Thyroid gland (tissue), 4 donors: ENCODE results near the gene GEMIN4. TPM values are rescaled to one million over a fixed set of nuclear protein-coding genes. Genes with fewer than 3 reads are reported as not detected.

Source experiments
- DNase-seq, 2 donors: peaks; one replicate each; pipeline ENCODE4 v3.0.0-alpha.2; 2019
- H3K27ac ChIP-seq, 3 donors: fragments of 200-600 bp; sonication (generic); 1 replicate in 2 of 3; 2 replicates in 1 of 3; pipeline ENCODE4 v1.5.1; 2016 to 2019; ENCODE audit warnings: mild to moderate bottlenecking in 1 of 3, moderate library complexity in 1 of 3
- H3K27me3 ChIP-seq: fragments of 200-600 bp; sonication (generic); one replicate; pipeline ENCODE4 v1.5.1; 2019
- H3K36me3 ChIP-seq, 2 donors: fragments of 200-600 bp; sonication (generic); one replicate each; pipeline ENCODE4 v1.5.1; 2016 to 2019
- H3K4me1 ChIP-seq, 2 donors: fragments of 200-600 bp; sonication (generic); one replicate each; pipeline ENCODE4 v1.5.1; 2017 to 2019
- H3K4me3 ChIP-seq, 3 donors: fragments of 200-600 bp; sonication (generic); replicated peaks in 1 of 3; 1 replicate in 2 of 3; 2 replicates in 1 of 3; pipeline ENCODE4 v1.5.1; 2016; ENCODE audit warnings: mild to moderate bottlenecking in 1 of 3
- H3K9me3 ChIP-seq: fragments of 200-600 bp; sonication (generic); one replicate; pipeline ENCODE4 v1.5.1; 2017
- POLR2A ChIP-seq, 2 donors: fragments of 450-650 bp; IDR thresholded peaks; one replicate each; pipeline ENCODE4 v1.6.1; 2017; ENCODE audit warnings: antibody characterized with exemption in 2 of 2, mild to moderate bottlenecking in 2 of 2, moderate library complexity in 1 of 2
- WGBS, 2 donors: methylation state at CpG; one replicate each; pipeline ENCODE4 v1.1.5; 2017; 5-methylcytosine and 5-hydroxymethylcytosine counted together
- intact Hi-C: fragments of 100-400 bp; cut with DNase I; formaldehyde crosslinking; loops from one replicate; pipeline ENCODE4 v1.15.1; 2023
- total RNA-seq, 4 donors: library from RNA; depleted of rRNA; stranded (reverse); fragments of >200 nt; gene quantifications; one replicate each; pipeline ENCODE4 v1.2.3, GENCODE V29; 2016
- TF ChIP-seq, protein P1 (sequence below), 6 experiments: fragments of 200-600 bp in 3 of 6; fragments of 450-650 bp in 3 of 6; sonication (generic) in 3 of 6; IDR thresholded peaks; one replicate each; pipeline ENCODE4 v1.5.1; 2016 to 2019; ENCODE audit warnings: antibody characterized with exemption in 6 of 6, mild to moderate bottlenecking in 2 of 6, inconsistent platforms in 1 of 6, moderate library complexity in 1 of 6

The GEMIN4 gene
- total RNA-seq, 4 donors from 2014 or later = 28.5 to 34.8 (median 31.6) TPM

- DNase-seq = no peak
- 95 to 97% methylated on average over 11 of the region's 11 CpGs for WGBS, 2 donors
- Histone ChIP-seq H3K36me3 (peaks cover 15 to 55% of the 10 kb centered on the region in 2 donors), H3K9me3 (no peaks in the 10 kb centered on the region), H3K27ac (no peak overlapping the region), H3K27me3 (no peaks in the 10 kb centered on the region), H3K4me3 (no peak overlapping the region), H3K4me1 (no peaks in the 10 kb centered on the region)
- intact Hi-C loops = no loop called here
- no peak for TF ChIP-seq POLR2A (IDR thresholded peaks at IDR 0.05)
- TF ChIP-seq, protein P1, sequence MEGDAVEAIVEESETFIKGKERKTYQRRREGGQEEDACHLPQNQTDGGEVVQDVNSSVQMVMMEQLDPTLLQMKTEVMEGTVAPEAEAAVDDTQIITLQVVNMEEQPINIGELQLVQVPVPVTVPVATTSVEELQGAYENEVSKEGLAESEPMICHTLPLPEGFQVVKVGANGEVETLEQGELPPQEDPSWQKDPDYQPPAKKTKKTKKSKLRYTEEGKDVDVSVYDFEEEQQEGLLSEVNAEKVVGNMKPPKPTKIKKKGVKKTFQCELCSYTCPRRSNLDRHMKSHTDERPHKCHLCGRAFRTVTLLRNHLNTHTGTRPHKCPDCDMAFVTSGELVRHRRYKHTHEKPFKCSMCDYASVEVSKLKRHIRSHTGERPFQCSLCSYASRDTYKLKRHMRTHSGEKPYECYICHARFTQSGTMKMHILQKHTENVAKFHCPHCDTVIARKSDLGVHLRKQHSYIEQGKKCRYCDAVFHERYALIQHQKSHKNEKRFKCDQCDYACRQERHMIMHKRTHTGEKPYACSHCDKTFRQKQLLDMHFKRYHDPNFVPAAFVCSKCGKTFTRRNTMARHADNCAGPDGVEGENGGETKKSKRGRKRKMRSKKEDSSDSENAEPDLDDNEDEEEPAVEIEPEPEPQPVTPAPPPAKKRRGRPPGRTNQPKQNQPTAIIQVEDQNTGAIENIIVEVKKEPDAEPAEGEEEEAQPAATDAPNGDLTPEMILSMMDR (IDR thresholded peaks at IDR 0.05) = no peak
These were observed 9.8 kb downstream of the GEMIN4 start for GRCh38 chr17:742147-742793.

DNA sequence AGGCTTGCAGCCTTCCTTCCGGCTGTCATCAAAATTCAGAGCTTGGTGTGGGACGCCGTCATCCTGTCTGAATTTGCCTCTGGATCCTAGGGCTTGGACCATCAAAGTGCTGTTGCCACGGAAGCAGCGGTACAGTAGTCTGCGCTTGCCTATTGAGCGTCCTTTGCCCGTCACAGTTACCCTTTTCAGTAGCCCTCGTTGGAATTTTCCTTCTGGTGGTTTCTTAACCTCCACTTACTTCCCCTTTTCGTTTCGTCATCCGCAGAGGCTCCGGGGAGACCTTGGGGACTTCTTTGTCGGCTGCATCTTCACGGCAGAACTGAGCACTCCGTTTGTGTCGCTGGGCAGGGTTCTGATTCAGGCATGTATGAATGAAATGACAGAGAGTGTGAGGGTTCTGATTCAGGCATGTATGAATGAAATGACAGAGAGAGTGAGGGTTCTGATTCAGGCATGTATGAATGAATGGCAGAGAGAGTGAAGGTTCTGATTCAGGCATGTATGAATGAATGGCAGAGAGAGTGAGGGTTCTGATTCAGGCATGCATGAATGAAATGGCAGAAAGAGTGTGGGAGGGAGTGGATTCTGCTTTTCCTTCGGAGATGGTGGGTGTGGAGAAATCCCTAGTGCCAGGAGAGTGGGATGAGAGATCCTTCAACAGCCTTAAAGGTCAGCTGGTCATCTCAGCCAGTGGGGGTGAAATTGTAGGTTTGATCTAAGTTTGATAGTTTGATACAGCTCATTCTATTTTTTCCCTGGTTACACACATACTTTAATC is 11.6 kb downstream of the GEMIN4 start:
- DNase-seq = no peak
- Histone ChIP-seq H3K9me3 (no peaks in the 10 kb centered on the region), H3K4me3 (no peak overlapping the region), H3K27me3 (no peaks in the 10 kb centered on the region), H3K27ac (no peak overlapping the region), H3K4me1 (no peaks in the 10 kb centered on the region), H3K36me3 (peaks cover 7 to 38% of the 10 kb centered on the region in 2 donors)
- 80 to 90% methylated on average over 18 of the region's 18 CpGs for WGBS, 2 donors
- intact Hi-C loops = no loop called here
- no peak for TF ChIP-seq POLR2A (IDR thresholded peaks at IDR 0.05)
- TF ChIP-seq, protein P1 (IDR thresholded peaks at IDR 0.05) = no peak

GRCh38 chr17:737561-738113 is 14.4 kb downstream of the GEMIN4 start:
- intact Hi-C loops = no loop called here
- peaks cover 7 to 20% of the 10 kb centered on the region in 2 donors for H3K36me3 ChIP-seq
- H3K4me1 ChIP-seq = peaks cover 8 to 9% of the 10 kb centered on the region in 2 donors
- WGBS, 2 donors = 95% methylated on average over 13 of the region's 13 CpGs
- TF ChIP-seq POLR2A (IDR thresholded peaks at IDR 0.05) = no peak
- TF ChIP-seq, protein P1 (IDR thresholded peaks at IDR 0.05) = no peak
- no peak for DNase-seq
- no peaks in the 10 kb centered on the region for H3K27me3 ChIP-seq
- H3K9me3 ChIP-seq = no peaks in the 10 kb centered on the region
- no peak overlapping the region for H3K4me3 ChIP-seq
- no peak overlapping the region for H3K27ac ChIP-seq

DNA sequence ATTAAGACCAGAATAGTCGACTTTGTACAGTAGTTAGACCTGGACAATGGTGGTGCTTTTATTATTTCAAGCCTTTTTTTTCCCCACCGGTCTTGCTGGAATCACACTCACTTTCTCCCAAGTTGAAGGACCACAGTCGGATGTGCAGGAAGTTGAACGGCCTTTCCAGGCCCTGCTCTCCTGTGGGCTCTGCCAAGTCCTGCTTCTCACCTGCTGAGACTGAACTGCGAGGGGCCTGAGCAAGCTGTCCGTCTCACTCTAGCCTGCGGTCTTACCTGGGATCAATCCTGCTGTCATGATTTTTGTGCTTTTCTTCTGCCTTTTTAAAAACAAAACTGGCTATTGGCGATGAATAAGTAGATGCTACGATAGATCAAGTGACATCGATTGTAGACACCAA is 18.3 kb downstream of the GEMIN4 start:
- WGBS, 2 donors = 76 to 79% methylated on average over 10 of the region's 10 CpGs
- DNase-seq = no peak
- Histone ChIP-seq H3K4me3 (no peak overlapping the region), H3K36me3 (no peaks in the 10 kb centered on the region), H3K27ac (no peak overlapping the region), H3K9me3 (no peaks in the 10 kb centered on the region), H3K4me1 (peaks cover 8 to 15% of the 10 kb centered on the region in 2 donors), H3K27me3 (no peaks in the 10 kb centered on the region)
- no peak for TF ChIP-seq POLR2A (IDR thresholded peaks at IDR 0.05)
- TF ChIP-seq, protein P1 (IDR thresholded peaks at IDR 0.05) = no peak
- intact Hi-C loops = no loop called here
